GM12892 (cell line): Measurements from ENCODE around the gene TBL2. TPM values are rescaled to one million over a fixed set of nuclear protein-coding genes. Genes with fewer than 3 reads are reported as not detected.
A peak's percentile ranks its signal among the peaks of the same experiment; 100 is the strongest.
"Not testable (repeated sequence)": the region's sequence is repeated elsewhere in the genome, so short reads cannot be mapped to it uniquely, and the experiment has no call there.

Experiments
- DNase-seq: peaks from one replicate; pipeline ENCODE4 v3.0.0; 2011; ENCODE audit not compliant: insufficient read length
- FAIRE-seq: peaks from 2 replicates; lab custom pipeline; 2011; peaks lifted over from hg19 to GRCh38; lab: Jason Lieb, UNC
- POLR2A ChIP-seq: IDR thresholded peaks from 2 replicates; pipeline ENCODE4 v1.6.1; 2011; ENCODE audit warnings: low read depth, low read length, control low read depth
- POLR2AphosphoS5 ChIP-seq: IDR thresholded peaks from 2 replicates; pipeline ENCODE4 v1.6.1; 2011; ENCODE audit warnings: low read depth, low read length, control low read depth
- TAF1 ChIP-seq: IDR thresholded peaks from 2 replicates; pipeline ENCODE4 v1.6.1; 2011; ENCODE audit warnings: low read depth, mild to moderate bottlenecking, control low read depth, low read length, borderline replicate concordance
- polyA plus RNA-seq: library from polyadenylated mRNA; unstranded; fragments of >200 nt; gene quantifications from one replicate; pipeline ENCODE4 v1.2.1, GENCODE V29; 2012; ENCODE audit warnings: missing spikeins, inconsistent platforms; ENCODE audit not compliant: missing spikeins

The TBL2 gene, protein sequence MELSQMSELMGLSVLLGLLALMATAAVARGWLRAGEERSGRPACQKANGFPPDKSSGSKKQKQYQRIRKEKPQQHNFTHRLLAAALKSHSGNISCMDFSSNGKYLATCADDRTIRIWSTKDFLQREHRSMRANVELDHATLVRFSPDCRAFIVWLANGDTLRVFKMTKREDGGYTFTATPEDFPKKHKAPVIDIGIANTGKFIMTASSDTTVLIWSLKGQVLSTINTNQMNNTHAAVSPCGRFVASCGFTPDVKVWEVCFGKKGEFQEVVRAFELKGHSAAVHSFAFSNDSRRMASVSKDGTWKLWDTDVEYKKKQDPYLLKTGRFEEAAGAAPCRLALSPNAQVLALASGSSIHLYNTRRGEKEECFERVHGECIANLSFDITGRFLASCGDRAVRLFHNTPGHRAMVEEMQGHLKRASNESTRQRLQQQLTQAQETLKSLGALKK
- polyA plus RNA-seq: 12.6 TPM

DNA sequence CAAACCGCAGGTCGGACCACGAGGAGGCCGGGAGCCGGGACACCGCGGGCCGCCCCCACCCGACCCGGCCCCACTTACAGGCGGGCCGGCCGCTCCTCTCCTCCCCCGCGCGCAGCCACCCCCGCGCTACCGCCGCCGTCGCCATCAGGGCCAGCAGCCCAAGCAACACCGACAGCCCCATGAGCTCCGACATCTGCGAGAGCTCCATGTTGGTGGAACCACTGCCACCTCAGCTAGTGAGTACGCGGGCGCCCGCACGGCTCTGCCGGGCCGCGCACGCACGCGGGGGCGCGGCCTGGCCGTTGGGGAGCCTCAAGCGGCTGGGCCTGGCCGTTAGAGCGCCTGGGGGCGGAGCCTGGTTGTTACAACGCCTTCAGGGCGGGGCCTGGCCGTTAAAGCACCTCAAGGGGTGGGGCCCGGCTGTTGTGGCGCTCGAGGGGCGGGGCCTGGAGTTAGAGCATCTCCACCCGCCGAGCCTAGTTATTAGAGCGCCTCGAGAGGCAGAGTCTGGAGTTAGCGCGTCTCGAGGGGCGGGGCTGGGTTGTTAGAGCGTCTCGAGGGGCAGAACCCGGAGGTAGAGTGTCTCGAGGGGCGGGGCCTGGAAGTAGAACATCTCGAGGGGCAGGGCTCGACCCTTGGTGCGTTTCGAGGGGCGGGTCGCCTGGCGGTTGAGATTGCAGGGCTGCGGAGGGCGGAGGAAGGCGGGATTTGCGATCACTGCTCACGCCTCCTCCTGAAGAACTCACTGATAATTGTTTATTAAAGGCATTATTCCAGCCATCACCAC, at the start of gene TBL2:
TBL2 (minus strand) TSS at position 238 of the 787 bp plus-strand sequence; CDS start at position 208, 30 bp downstream.
- TF ChIP-seq TAF1 (peak; percentile 93), POLR2A (peak; percentile 97), POLR2AphosphoS5 (peak; percentile 91)
- FAIRE-seq (peak; percentile 90), DNase-seq (peak; percentile 98)

DNA sequence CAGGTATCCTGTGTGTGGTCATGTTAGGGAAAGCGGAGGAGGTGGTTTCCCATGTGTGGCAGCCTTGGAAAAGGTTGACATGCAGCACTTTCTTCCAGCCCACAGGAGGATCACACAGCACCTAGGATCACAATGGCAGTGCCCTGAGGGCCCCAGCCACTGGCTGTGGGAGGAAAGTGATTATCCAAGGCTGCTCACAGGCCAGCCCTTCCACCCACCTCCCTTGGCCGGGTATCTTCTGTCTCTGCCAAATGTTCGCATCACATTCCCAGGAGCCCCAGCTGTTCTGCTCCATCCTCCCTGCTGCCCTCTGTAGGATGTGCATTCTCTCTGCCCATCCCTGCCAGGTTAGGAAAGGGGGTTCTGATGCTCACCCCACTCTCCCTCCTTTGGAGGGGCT, 48.4 kb upstream of the TBL2 start:
- FAIRE-seq: no peak
- no peak for TF ChIP-seq POLR2A
- no peak for TF ChIP-seq TAF1
- TF ChIP-seq POLR2AphosphoS5: no peak
- no peak for DNase-seq

DNA sequence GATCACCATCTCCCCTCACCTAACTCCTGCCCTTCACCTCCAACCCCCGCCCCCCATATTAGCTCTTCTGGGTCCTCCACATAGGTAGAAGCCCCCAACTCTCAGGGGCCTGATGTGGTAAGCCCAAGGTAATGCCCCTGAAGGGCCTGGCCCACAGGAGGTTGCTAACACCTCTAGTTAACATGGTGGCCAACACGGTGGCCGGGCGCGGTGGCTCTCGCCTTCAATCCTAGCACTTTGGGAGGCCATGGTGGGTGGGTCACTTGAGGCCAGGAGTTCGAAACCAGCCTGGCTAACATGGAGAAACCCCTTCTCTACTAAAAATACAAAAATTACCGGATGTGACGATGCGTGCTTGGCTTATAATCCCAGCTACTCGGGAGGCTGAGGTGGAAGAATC, 46.9 kb upstream of the TBL2 start:
- FAIRE-seq: no peak
- TF ChIP-seq POLR2AphosphoS5 (no peak), TAF1 (no peak), POLR2A (no peak)
- DNase-seq: no peak

DNA sequence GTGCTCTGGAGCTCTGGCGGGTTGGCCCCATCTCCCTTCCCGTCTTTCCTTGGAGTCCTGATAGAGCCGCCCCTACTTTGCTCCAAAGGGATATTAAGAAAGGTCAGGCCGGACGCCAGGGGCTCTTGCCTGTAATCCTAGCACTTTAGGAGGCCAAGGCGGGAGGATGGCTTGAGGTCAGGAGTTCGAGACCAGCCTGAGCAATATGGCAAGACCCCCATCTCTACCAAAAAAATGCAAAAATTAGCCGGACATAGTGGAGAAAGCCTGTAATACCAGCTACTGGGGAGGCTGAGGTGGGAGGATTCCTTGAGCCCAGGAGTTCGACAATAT, 46.3 kb upstream of the TBL2 start:
- no peak for FAIRE-seq
- TF ChIP-seq POLR2AphosphoS5 (no peak), TAF1 (no peak), POLR2A (no peak)
- DNase-seq: no peak

DNA sequence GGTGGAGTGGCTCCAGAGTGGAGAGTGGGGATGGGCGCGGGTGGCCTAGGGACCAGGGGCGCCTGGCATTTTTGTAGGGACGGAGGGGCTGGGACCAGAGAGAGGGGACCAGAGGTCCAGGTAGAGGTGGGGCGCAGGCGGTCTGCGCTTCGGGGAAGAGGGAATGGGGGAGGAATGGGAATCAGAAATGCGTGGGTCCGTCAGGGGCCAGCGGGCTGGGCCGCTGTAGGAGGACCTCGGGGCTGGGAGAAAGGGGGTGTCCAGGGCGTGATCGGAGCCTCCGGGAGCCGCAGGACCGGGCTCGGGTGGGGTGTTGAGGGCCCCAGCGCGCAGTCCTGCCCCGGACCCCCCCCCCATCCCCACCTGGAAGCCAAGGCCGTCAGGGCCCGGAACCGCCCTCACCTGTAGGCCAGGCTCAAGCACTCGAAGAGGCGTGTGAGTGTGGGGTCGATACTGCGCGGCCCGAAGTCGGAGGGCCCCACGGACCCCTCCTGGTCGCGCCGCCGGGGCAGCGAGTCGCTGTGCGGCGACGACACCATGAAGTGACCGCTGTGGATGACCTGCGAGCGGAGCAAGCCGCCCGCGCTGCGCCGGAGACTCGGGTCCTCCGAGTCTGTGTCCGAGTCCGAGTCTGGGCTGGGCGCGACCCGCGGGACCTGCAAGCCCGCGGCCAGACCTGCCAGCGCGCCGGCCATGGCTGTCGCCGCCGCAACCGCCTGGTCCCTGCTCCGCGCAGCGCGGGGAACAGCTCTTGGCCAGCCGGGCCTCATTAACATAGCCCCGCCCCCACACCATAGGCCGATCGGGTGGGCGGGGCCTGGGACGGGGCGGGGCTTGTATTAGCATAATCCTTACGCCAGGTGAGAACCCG, 45.7 kb upstream of the TBL2 start, which contains the start of gene MLXIPL:
MLXIPL (minus strand) TSS at position 725 of the 871 bp plus-strand sequence; CDS start at position 695, 30 bp downstream.
- FAIRE-seq: no peak
- peak; percentile 67 for DNase-seq
- TF ChIP-seq POLR2A (no peak), TAF1 (no peak), POLR2AphosphoS5 (no peak)

DNA sequence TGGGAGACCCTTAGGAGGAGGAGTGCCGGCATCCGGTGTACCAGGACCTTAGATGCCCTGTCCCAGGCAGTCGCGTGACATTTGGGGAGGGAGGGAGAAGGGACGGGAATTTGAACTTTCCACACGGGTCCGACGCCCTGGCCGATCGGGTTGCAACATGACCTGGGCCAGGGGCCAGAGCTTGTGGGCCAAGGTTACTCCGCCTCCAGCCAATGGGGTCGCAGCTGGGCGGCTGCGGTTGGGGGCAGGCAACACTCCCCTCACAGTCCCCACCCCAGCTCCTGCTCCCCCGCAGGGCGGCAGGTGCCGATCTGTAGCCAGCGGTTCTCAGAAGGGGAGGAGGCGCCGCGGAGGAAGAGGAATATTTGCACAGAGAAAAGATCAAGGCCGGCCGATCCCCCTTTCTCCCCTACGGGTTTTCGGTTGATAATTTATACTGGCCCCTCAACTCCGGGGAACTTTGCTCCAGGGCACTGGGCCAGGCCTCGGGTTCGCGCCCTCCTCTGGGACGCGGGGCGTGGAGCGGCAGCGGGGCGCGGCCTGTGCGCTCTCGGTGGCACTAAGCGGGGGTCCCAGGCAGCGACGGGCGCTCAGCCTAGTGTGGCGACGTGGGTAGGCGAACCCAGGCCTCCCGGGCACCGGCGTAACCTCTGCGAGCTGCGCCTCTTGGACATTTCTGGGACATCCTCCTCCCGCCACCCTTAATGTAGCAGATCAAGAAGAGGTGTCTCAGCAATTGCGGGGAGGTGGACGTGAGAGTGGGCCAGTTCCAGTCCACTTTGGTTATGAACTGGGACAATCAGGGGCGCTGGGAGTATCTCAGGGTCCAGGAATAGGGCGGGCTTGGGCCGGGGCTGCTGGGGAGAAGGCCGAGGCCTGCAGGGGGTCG, 44.8 kb upstream of the TBL2 start:
- FAIRE-seq: no peak
- no peak for DNase-seq
- TF ChIP-seq TAF1: no peak
- no peak for TF ChIP-seq POLR2A
- TF ChIP-seq POLR2AphosphoS5: no peak

DNA sequence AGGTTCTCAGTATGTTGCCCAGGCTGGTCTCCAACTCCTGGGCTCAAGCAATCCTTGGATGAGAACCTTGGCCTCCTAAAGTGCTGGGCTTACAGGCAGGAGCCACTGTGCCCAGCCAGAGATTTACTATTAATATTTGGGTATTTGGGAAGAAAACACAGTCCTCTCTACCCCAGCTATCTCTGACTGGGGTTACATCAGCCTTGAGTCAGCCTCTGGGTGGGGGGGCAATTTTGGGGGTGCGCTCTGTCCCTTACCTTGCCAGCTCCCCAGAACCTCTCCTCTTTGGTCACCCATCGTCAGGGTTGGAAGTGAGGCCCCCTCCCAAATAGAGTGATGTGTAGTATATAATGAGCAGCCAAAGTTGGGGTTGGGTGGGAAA, 44.1 kb upstream of the TBL2 start:
- TF ChIP-seq POLR2AphosphoS5 (no peak), POLR2A (no peak), TAF1 (no peak)
- DNase-seq (no peak), FAIRE-seq (no peak)

DNA sequence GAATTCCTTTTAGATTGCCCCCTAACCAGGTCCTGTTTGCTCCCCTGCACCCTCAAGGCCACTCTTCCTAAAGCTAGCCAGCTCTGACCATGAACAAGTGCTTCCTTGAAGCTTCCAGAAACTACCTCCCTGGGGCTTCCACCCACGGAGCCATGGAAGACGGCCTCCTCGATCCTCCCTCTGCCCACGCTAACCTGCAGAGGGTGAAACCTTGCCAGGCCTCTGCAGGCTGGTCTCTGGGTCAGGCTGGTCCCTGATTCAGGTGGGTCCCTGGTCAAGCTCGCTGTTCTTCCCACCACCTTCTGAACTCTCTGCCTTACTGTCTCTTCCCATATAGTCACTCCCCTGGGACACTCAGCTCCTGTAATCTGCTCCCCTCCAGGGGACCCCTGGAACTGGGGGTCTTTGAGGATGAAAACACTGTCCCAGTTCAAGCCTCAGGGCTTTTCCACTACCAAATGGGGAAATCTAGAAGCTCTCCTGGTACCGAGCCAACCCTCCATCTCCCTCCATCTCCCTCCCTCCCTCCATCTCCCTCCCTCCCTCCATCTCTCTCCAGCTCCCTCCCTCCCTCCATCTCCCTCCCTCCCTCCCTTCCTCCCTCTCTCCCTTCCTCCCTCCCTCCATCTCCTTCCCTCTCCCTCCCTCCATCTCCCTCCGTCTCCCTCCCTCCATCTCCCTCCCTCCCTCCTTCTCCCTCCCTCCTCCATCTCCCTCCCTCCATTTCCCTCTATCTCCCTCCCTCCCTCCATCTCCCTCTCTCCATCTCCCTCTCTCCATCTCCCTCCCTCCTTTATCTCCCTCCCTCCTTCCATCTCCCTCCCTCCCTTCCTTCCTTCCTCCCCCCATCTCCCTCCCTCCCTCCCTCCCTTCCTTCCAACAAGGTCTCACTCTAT, 43.0 kb upstream of the TBL2 start:
- DNase-seq (no peak), FAIRE-seq (no peak)
- TF ChIP-seq POLR2A: no peak

DNA sequence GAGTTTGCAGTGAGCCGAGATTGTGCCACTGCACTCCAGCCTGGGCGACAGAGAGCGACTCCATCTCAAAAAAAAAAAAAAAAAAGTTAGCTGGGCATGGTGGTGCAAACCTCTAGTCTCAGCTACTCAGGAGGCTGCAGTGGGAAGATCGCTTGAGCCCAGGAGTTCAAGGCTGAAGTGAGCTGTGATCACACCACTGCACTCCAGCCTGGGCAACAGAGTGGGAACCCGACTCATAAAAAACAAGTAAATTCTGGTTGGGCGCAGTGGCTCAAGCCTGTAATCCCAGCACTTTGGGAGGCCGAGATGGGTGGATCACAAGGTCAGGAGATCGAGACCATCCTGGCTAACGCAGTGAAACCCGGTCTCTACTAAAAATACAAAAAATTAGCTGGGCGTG, 41.0 kb upstream of the TBL2 start:
- not testable (repeated sequence) for DNase-seq, FAIRE-seq

DNA sequence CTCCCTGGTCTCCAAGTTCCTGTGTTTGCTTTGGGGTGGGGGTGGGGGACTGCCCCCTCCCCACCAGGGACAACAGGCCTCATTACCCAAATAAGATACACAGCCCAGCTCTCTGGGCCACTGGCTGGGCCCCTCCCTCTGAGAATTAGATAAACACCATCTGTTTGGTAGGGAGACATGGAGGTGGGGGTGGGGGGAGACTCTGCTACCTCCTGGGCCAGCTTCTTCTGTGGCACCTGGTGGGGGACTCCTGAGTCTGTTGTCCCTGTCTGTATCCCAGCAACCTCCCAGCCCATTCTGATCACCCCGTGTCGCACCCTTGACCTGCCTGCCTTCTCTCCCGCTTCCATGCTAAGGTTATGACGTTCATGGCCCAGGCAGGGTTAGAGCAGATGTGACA, 40.2 kb upstream of the TBL2 start:
- TF ChIP-seq TAF1 (no peak), POLR2A (no peak), POLR2AphosphoS5 (no peak)
- FAIRE-seq (no peak), DNase-seq (no peak)

DNA sequence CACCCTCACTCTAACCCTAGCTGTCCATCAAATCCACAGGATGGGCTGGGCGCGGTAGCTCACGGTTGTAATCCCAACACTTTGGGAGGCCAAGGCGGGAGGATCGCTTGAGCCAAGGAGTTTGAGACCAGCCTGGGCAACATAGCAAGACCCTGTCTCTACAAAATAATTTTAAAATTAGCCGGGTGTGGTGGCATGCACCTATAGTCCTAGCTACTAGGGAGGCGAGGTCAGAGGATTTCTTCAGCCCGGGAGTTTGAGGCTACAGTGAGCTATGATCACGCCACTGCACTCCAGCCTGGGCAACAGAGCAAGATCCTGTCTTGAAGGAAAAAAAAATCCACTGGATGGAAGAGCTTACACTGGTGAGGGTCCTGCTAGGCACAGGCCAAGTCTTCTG, 39.1 kb upstream of the TBL2 start:
- not testable (repeated sequence) for FAIRE-seq, DNase-seq
